ENCODE measurements around the gene SLC31A2.

DNA sequence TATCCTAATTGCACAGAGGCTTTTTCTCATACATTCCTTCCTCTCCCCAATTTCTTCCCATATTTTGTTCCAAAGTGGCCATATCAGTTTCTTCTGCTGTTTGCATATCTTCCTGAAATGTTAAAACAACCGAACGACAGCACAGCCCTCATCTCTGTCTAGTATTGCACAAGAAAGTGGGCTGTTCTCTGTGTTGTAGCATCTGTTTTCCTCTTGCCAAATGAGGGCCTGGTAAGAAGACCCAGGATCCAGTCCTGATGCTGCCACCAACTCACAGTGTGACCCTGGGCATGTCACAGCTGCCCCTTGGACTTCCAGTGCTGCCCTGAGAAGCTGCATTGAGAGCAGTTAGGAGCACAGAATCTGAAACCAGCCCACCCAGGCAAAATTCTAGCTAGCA is 4.1 kb downstream of the SLC31A2 start:
- TF ChIP-seq GATA2 (IDR thresholded peaks at IDR 0.05; ENCODE audit: low read depth, low read length) (no peak), GATA3 (IDR thresholded peaks at IDR 0.05; ENCODE audit: low read depth, low read length) (no peak)
